ENCODE measurements around the gene FSTL3.

DNA sequence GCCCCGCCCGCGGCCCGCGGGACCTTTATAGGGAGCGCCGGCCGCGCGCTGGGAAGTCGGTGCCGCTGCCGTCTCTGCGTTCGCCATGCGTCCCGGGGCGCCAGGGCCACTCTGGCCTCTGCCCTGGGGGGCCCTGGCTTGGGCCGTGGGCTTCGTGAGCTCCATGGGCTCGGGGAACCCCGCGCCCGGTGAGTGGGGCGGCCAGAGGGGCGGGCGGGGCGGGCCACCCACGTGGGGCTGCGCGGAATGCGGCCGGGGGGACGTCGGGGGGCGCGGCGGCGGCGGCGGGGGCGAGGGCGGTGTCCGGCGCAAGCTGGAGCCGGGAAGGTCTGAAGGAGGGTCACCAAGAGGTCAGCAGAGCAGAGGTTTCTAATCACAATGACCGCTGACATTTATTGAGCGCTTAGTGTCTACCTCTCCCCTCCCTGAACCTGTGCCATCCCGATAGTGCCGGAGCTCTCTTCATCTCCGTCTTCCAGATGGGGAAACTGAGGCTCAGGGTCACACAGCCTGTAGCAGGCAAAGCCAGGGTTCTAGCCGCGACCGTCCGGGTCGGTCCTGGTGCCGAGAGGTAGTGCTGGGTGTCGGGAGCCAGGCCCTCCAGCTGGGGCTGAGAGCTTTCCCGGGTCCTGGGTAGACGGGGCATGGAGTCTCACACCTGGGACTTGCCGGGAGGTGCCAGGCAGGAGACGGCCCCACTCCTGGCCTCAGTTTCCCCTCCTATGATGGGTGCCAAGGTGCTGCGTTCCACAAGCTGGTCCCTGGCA is at the start of gene FSTL3:
- TF ChIP-seq GATA3 (IDR thresholded peaks at IDR 0.05; ENCODE audit: low read depth, low read length) (no peak), GATA2 (IDR thresholded peaks at IDR 0.05; ENCODE audit: low read depth, low read length) (no peak)

Data from SH-SY5Y (cell line).